Karpas-422 (cell line): ENCODE data around the gene RNU1-2. TPM values are rescaled to one million over a fixed set of nuclear protein-coding genes. Genes with fewer than 3 reads are reported as not detected.
"Not testable (repeated sequence)": the region's sequence is repeated elsewhere in the genome, so short reads cannot be mapped to it uniquely, and the experiment has no call there.

Experiments
- DNase-seq: peaks from one replicate; pipeline ENCODE4 v3.0.0-alpha.2; 2015
- H2AFZ ChIP-seq: fragments of 200-600 bp; sonication (generic); 2 replicates; pipeline ENCODE4 v1.6.1; 2014; ENCODE audit warnings: antibody characterized with exemption, low read length, mixed read lengths
- H3K27ac ChIP-seq: fragments of 200-600 bp; sonication (generic); 2 replicates; pipeline ENCODE4 v1.5.1; 2014; ENCODE audit warnings: mild to moderate bottlenecking, low read length, moderate library complexity
- H3K27me3 ChIP-seq: fragments of 200-600 bp; sonication (generic); 2 replicates; pipeline ENCODE4 v1.6.1; 2014; ENCODE audit warnings: low read length, mixed read lengths
- H3K36me3 ChIP-seq: fragments of 200-600 bp; sonication (generic); 2 replicates; pipeline ENCODE4 v1.6.1; 2014; ENCODE audit warnings: low read length, mixed read lengths; ENCODE audit not compliant: insufficient read depth
- H3K4me1 ChIP-seq: fragments of 200-600 bp; sonication (generic); 2 replicates; pipeline ENCODE4 v1.6.1; 2014; ENCODE audit warnings: mild to moderate bottlenecking, low read length, mixed read lengths
- H3K4me2 ChIP-seq: fragments of 200-600 bp; sonication (generic); 2 replicates; pipeline ENCODE4 v1.6.1; 2014; ENCODE audit warnings: low read length, low read depth, mild to moderate bottlenecking; ENCODE audit not compliant: poor library complexity, severe bottlenecking
- H3K4me3 ChIP-seq: fragments of 200-600 bp; sonication (generic); 2 replicates; pipeline ENCODE4 v1.5.1; 2014; ENCODE audit warnings: mild to moderate bottlenecking, antibody characterized with exemption, low read length, mixed read lengths
- H3K79me2 ChIP-seq: fragments of 200-600 bp; sonication (generic); 2 replicates; pipeline ENCODE4 v1.6.1; 2014; ENCODE audit warnings: mild to moderate bottlenecking, low read length, mixed read lengths
- H3K9ac ChIP-seq: fragments of 200-600 bp; sonication (generic); 2 replicates; pipeline ENCODE4 v1.6.0; 2014; ENCODE audit warnings: low read length
- H3K9me2 ChIP-seq: fragments of 200-600 bp; sonication (generic), shearing (Covaris generic); replicated peaks from 2 replicates; pipeline ENCODE4 v1.6.0; 2014; ENCODE audit warnings: mild to moderate bottlenecking, low read length, moderate library complexity; ENCODE audit not compliant: insufficient read depth
- H3K9me3 ChIP-seq: fragments of 300-700, 200-600 bp; sonication (generic); 2 replicates; pipeline ENCODE4 v1.6.1; 2014; ENCODE audit warnings: low read length, mixed read lengths
- H4K20me1 ChIP-seq: fragments of 200-600 bp; sonication (generic); 2 replicates; pipeline ENCODE4 v1.6.1; 2014; ENCODE audit warnings: mild to moderate bottlenecking, antibody characterized with exemption, low read length, low read depth; ENCODE audit not compliant: insufficient read depth
- total RNA-seq: library from RNA; depleted of rRNA; stranded (reverse); fragments of >200 nt; shearing (Covaris generic); gene quantifications from 2 replicates; pipeline ENCODE4 v1.2.3, GENCODE V29; 2014; ENCODE audit warnings: low replicate concordance

Gene RNU1-2
- total RNA-seq, 1 experiment from 2014 or later, result under 0.01 TPM

- H3K9me2 ChIP-seq, H3K27me3 ChIP-seq, H2AFZ ChIP-seq, H3K79me2 ChIP-seq, H3K27ac ChIP-seq, H3K36me3 ChIP-seq, H3K9me3 ChIP-seq, H4K20me1 ChIP-seq, H3K4me2 ChIP-seq, H3K4me3 ChIP-seq, DNase-seq, H3K9ac ChIP-seq: not testable (repeated sequence)
- H3K4me1 ChIP-seq, result peaks cover 25% of the 10 kb centered on the region
Observed at GRCh38 chr1:16918936-16919665, 23.3 kb downstream of the RNU1-2 start.

DNA sequence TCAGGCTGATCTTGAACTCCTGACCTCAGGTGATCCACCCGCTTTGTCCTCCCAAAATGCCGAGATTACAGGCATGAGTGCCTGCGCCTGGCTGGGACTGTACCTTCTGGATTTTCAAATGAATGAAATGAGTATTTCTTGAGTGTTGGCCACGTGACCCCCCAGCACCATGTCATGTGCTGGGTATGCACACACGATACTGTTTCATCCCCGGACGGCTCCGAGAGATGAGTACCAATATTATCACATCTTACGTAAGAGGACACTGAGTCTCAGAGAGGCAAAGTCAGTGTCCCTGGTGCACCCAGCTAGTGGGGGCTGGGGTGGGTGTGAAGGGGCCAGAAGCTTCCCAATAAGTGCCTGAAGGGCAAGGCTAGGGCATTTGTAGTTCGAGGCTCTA lies 25.2 kb downstream of the RNU1-2 start:
- Histone ChIP-seq H3K9ac (no peak overlapping the region), H3K9me3 (no peaks in the 10 kb centered on the region), H3K27ac (no peak overlapping the region), H4K20me1 (no peaks in the 10 kb centered on the region), H3K4me1 (peaks cover 17% of the 10 kb centered on the region), H3K36me3 (no peaks in the 10 kb centered on the region), H3K79me2 (peaks cover 7% of the 10 kb centered on the region; the same call in 1 of the 2 replicates), H3K9me2 (no peaks in the 10 kb centered on the region), H3K4me2 (peak overlapping the region; percentile 79), H3K4me3 (peak overlapping the region; percentile 70; the same call in 1 of the 2 replicates), H3K27me3 (no peaks in the 10 kb centered on the region), H2AFZ (no peak overlapping the region)
- no peak for DNase-seq

DNA sequence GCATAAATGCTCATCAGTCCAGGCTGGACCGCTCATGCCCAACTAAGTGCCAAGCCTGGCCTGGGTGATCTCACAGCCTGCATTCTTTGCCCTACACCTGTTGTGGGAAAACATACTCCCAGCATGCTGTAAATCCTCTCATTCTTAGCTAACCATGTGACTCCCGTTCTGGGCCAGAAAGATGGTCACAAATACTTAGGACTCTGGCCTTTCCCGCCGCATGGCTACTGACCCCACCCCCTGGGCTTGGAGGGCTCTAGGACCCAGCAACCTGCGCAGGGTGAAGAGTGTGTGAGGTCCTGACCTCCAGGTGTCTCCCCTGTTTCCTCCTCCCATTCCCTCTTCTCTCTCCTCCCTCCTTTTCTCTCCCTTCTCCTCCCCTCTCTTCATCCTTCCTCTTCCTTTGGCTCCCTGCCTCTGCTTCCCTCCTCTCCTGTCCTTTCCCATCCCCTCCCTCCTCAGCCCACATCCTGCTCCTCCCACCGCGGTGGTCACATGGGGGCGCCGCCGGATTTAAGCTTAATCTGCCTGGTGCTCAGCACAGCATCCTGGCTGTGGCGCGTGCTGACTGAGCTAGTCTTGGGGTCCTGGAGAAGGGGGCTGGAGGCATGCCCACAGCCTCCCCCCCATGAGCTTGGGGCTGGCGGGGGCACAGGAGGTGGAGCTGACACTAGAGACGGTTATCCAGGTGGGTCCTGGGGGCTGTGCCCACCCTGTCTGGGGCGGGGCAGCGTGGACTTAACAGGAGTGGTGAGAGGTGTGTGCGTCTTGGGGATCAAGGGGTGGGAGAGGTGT lies 25.8 kb downstream of the RNU1-2 start, which contains the start of gene CROCC:
Gene CROCC (plus strand): TSS at position 541 of the 795 bp plus-strand sequence. CDS start 88 bp downstream, at position 629.
- peak; percentile 83 for DNase-seq
- Histone ChIP-seq H2AFZ (peak within 1 kb of the TSS; percentile 72), H4K20me1 (no peaks in the 10 kb centered on the region), H3K4me2 (peak within 1 kb of the TSS; percentile 79), H3K4me3 (peak within 1 kb of the TSS; percentile 70), H3K36me3 (no peaks in the 10 kb centered on the region), H3K27ac (no peak within 1 kb of the TSS), H3K4me1 (peaks cover 17% of the 10 kb centered on the region), H3K79me2 (peaks cover 7% of the 10 kb centered on the region; the same call in 1 of the 2 replicates), H3K9ac (peak within 1 kb of the TSS; percentile 74), H3K9me2 (no peaks in the 10 kb centered on the region), H3K9me3 (no peaks in the 10 kb centered on the region), H3K27me3 (no peaks in the 10 kb centered on the region)

DNA sequence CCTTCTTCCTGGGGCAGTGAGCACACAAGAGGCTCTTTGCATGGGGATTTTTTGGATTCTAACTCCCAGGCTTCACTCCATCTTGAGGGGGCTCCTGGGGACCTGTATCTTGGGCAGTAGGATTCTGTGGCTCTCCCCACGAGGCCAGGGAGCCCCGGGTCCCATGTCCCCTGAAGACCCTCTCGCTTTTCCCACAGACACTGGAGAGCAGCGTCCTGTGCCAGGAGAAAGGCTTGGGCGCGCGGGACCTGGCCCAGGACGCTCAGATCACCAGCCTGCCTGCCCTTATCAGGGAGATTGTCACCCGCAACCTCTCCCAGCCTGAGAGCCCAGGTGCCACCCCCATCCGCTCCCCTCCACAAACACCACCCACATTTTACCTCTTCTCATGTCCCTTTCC lies 26.7 kb downstream of the RNU1-2 start:
- no peaks in the 10 kb centered on the region for H3K27me3 ChIP-seq
- peak overlapping the region; percentile 70 for H3K4me3 ChIP-seq
- DNase-seq, result no peak
- peaks cover 7% of the 10 kb centered on the region; the same call in 1 of the 2 replicates for H3K79me2 ChIP-seq
- no peak overlapping the region for H3K27ac ChIP-seq
- H3K9me3 ChIP-seq, result no peaks in the 10 kb centered on the region
- H3K36me3 ChIP-seq, result no peaks in the 10 kb centered on the region
- H3K4me1 ChIP-seq, result peaks cover 17% of the 10 kb centered on the region
- no peak overlapping the region for H2AFZ ChIP-seq
- H4K20me1 ChIP-seq, result no peaks in the 10 kb centered on the region
- H3K9me2 ChIP-seq, result no peaks in the 10 kb centered on the region
- peak overlapping the region; percentile 79 for H3K4me2 ChIP-seq
- H3K9ac ChIP-seq, result peak overlapping the region; percentile 74

DNA sequence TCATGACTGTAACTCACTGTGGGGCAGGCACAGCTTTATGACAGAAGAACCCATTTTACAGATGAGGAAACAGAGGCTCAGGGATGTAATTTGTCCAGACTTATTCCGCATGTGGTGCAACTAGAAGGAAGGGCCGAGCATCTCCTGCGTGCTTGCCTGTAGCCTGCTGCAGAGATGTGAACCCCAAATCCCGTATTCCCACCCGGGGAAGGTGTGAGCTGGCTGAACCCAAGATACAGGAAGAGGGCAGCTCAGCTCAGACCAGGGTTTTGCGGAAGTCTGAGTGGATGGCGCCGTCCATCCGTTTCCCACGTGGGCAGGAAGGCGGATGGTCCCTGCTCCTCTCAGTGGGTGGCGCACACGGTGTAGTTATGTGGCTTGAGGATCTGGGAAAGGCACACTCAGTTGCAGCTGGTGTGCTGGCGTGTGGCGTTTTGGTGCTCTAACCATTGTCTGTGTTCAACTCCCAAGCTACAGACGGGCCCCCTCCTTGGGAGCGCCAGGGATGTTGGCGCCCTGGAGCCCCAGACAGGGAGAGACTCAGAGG lies 27.2 kb downstream of the RNU1-2 start:
- Histone ChIP-seq H3K9me3 (no peaks in the 10 kb centered on the region), H3K27me3 (no peaks in the 10 kb centered on the region), H3K27ac (no peak overlapping the region), H3K9ac (no peak overlapping the region), H4K20me1 (no peaks in the 10 kb centered on the region), H3K4me3 (no peak overlapping the region; the same call in 1 of the 2 replicates), H3K4me2 (peak overlapping the region; percentile 79), H3K79me2 (peaks cover 7% of the 10 kb centered on the region; the same call in 1 of the 2 replicates), H3K36me3 (no peaks in the 10 kb centered on the region), H3K4me1 (peaks cover 17% of the 10 kb centered on the region), H2AFZ (no peak overlapping the region), H3K9me2 (no peaks in the 10 kb centered on the region)
- no peak for DNase-seq

DNA sequence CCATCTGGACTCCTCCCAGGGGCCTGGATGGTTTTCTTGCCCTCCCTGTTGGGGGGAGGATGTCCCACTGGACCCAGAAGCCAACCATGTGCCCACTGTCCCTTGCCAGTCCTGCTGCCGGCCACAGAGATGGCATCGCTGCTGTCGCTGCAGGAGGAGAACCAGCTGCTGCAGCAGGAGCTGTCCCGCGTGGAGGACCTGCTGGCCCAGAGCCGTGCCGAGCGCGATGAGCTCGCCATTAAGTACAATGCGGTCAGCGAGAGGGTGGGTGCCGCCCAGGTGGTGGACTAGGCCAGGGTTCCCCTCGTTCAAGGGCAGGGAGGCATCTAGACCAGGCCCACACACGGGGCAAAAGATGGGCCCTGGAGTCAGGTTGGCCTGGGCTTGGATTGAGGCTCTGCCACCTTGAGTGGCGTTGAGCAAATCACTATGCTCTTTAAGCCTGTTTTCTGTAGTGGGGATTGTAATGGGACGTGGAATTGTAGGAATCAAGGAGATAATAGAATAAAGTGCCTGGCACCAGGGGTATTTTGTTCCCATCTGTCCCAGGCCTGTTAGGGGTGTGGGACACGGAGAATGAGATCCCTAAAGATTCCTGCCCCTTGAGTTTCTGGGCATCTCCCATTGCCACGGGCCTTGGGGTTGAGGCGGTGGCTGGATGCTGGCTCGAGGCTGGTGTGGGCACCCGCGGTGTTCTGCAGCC lies 28.6 kb downstream of the RNU1-2 start:
- Histone ChIP-seq H2AFZ (no peak overlapping the region), H3K27me3 (no peaks in the 10 kb centered on the region), H3K4me3 (no peak overlapping the region), H3K9me2 (no peaks in the 10 kb centered on the region), H3K27ac (no peak overlapping the region), H4K20me1 (no peaks in the 10 kb centered on the region), H3K4me1 (peaks cover 19% of the 10 kb centered on the region), H3K36me3 (no peaks in the 10 kb centered on the region), H3K4me2 (no peak overlapping the region), H3K9ac (no peak overlapping the region), H3K79me2 (peaks cover 7% of the 10 kb centered on the region; the same call in 1 of the 2 replicates), H3K9me3 (no peaks in the 10 kb centered on the region)
- no peak for DNase-seq

DNA sequence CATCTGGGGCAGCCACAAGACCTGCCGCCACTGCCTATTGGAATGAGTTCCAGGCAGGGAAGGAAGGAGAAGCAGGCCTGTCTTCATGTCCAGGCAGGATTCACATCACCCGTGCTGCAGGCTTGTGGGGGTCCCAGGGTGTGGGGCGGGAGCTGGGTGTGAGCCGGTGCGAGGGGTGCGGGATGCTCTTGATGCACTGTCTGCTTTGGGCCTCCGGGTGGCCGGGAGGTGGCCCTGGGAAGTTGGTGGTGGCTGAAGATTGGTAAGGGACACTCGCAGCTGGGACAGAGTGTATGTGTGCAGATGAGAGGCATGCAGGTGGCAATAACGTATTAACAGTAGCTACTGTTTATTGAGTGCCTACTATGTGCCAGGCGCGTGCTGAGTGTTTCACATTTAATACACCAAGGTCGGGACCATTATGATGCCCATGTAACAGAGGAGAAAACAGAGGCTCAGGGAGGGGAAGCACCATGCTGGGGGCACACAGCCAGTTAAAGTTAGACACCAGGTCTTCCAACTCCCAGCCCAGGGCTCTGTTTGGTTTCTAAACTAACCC lies 29.2 kb downstream of the RNU1-2 start:
- no peak overlapping the region for H3K9ac ChIP-seq
- H3K79me2 ChIP-seq, result peaks cover 7% of the 10 kb centered on the region; the same call in 1 of the 2 replicates
- H3K9me2 ChIP-seq, result no peaks in the 10 kb centered on the region
- no peak overlapping the region for H2AFZ ChIP-seq
- no peak for DNase-seq
- no peaks in the 10 kb centered on the region for H3K36me3 ChIP-seq
- H3K9me3 ChIP-seq, result no peaks in the 10 kb centered on the region
- H3K27ac ChIP-seq, result no peak overlapping the region
- peaks cover 21% of the 10 kb centered on the region for H3K4me1 ChIP-seq
- no peaks in the 10 kb centered on the region for H3K27me3 ChIP-seq
- H4K20me1 ChIP-seq, result no peaks in the 10 kb centered on the region
- H3K4me2 ChIP-seq, result no peak overlapping the region
- H3K4me3 ChIP-seq, result no peak overlapping the region
